Memory B cell (primary cell): ENCODE measurements around the gene ELOVL5.
A peak's percentile ranks its signal among the peaks of the same experiment; 100 is the strongest.

Experiments
- ATAC-seq: fragments of 150-1000 bp; cut with Tn5 transposase; 2 replicates; pipeline ENCODE4 v1.10.0; 2021; ENCODE audit warnings: low read depth, mild to moderate bottlenecking, moderate library complexity
- DNase-seq, 2 donors: peaks; one replicate each; pipeline ENCODE4 v3.0.0; 2022; ENCODE audit warnings: low spot score in 2 of 2
- H3K27ac Mint-ChIP-seq: one replicate; pipeline ENCODE4 v1.8.0; 2022; ENCODE audit warnings: mild to moderate bottlenecking, moderate library complexity, mixed read lengths
- H3K27me3 Mint-ChIP-seq: one replicate; pipeline ENCODE4 v1.8.0; 2022; ENCODE audit warnings: mixed read lengths
- H3K36me3 Mint-ChIP-seq: one replicate; pipeline ENCODE4 v1.8.0; 2022; ENCODE audit warnings: mild to moderate bottlenecking, mixed read lengths
- H3K4me1 Mint-ChIP-seq: one replicate; pipeline ENCODE4 v1.8.0; 2022; ENCODE audit warnings: mixed read lengths
- H3K4me3 Mint-ChIP-seq: one replicate; pipeline ENCODE4 v1.8.0; 2022; ENCODE audit warnings: mild to moderate bottlenecking, moderate library complexity, mixed read lengths
- H3K9me3 Mint-ChIP-seq: one replicate; pipeline ENCODE4 v1.8.0; 2022; ENCODE audit warnings: mixed read lengths

ELOVL5 gene

DNA sequence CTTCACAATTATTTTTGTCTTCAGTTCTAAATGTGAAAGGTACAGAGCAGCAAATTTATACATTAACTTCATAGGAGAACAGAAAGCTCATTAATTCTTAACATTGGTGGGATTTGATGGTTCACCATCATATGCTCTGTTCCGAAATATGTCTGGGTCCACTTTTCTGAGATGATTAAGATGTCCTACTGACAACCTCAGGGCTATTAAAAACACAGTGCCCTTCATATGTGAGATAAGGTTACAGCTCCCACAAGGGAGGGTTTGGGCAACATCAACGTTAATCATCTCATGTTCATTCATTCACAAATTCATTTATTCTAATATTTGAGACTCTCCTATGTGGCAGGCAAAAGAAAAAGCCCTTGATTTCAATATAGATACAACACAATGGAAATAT is 91.2 kb downstream of the ELOVL5 start:
- Mint-ChIP-seq H3K36me3 (peaks cover 47% of the 10 kb centered on the region), H3K9me3 (peaks cover 8% of the 10 kb centered on the region), H3K27me3 (no peaks in the 10 kb centered on the region), H3K4me1 (peaks cover 36% of the 10 kb centered on the region), H3K27ac (peak overlapping the region; percentile 39), H3K4me3 (no peak overlapping the region)
- no peak for ATAC-seq
- DNase-seq: no peak

DNA sequence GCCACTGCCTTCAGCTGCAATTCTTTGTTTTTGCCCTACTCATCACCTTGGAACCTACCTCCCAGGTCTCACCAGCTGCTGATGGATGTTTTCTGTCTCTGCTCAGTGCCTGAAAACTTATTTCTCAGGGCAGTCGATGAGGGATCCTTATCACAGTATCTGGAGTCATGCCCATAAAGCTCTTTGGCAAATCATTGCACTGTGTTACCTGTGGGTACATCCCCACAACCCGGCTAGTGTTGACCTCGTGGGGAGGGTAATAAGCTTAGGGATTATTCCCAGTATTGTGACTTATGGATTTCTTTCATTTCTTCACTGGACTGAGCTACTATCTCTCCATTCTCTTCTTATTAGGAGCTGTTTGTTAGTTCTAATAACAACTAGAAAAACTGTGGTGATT is 91.7 kb downstream of the ELOVL5 start:
- no peak for ATAC-seq
- Mint-ChIP-seq H3K27me3 (no peaks in the 10 kb centered on the region), H3K36me3 (peaks cover 47% of the 10 kb centered on the region), H3K4me1 (peaks cover 40% of the 10 kb centered on the region), H3K4me3 (no peak overlapping the region), H3K27ac (peak overlapping the region; percentile 39), H3K9me3 (peaks cover 8% of the 10 kb centered on the region)
- DNase-seq: no peak

DNA sequence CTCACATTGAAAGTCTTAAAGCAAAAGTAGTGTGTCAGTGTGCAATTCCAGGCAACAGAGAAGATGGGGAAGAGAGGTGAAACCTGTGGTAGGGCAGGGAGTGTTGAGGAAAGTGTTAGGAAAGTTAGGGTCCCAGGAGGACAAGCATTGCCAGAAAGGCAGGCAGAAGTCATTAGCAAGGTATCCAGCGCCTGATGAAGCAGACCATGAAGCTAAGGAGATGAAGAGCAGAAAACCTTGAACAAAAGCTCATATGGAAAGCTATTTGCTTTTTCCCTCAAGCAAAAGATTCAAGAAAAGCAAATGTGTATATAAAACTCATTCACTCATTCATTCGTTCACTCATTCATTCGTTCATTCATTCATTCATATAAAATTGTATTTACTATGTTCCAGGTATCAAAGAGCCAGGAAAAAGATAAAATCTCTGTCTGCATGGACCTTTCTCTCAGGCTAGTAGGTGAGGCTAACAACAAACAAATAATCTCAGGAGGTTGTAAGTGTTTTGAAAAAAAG is 96.5 kb downstream of the ELOVL5 start:
- DNase-seq (no peak), ATAC-seq (no peak)
- peaks cover 16% of the 10 kb centered on the region for H3K36me3 Mint-ChIP-seq
- peak overlapping the region; percentile 47 for H3K27ac Mint-ChIP-seq
- H3K9me3 Mint-ChIP-seq: no peaks in the 10 kb centered on the region
- H3K4me1 Mint-ChIP-seq: peaks cover 39% of the 10 kb centered on the region
- H3K27me3 Mint-ChIP-seq: no peaks in the 10 kb centered on the region
- no peak overlapping the region for H3K4me3 Mint-ChIP-seq

DNA sequence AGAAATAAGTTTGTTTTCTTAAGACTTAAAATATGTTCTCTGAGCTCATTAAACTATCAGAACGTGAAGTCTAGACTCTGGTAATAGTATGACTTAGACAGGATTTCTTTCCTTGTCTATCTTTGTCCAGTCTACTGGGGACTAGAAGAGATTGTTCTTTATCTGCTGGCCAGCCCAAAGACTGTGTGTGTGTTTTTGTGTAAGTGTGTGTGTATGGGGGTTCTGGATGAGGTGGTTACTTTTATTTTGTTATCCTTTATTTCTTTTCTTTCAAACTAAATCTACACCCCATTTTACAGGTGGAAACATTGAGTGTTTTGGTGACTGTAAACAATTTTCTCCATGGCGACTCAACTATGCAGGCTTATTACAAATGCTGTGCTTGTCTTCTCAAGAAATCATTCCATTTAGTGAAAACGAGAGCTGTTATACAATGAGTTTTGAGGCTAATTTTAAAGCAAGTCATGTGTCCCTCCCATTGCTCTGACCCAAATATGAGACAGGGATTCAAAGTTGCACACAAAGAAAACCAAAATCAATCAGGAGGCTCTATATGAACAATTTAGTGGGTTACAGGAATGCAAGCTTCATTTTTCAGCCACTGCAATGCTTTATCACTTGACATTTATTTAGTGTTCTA is 97.6 kb downstream of the ELOVL5 start:
- no peak for ATAC-seq
- Mint-ChIP-seq H3K27ac (peak overlapping the region; percentile 47), H3K4me1 (peaks cover 44% of the 10 kb centered on the region), H3K4me3 (no peak overlapping the region), H3K9me3 (no peaks in the 10 kb centered on the region), H3K27me3 (no peaks in the 10 kb centered on the region), H3K36me3 (peaks cover 12% of the 10 kb centered on the region)
- no peak for DNase-seq

DNA sequence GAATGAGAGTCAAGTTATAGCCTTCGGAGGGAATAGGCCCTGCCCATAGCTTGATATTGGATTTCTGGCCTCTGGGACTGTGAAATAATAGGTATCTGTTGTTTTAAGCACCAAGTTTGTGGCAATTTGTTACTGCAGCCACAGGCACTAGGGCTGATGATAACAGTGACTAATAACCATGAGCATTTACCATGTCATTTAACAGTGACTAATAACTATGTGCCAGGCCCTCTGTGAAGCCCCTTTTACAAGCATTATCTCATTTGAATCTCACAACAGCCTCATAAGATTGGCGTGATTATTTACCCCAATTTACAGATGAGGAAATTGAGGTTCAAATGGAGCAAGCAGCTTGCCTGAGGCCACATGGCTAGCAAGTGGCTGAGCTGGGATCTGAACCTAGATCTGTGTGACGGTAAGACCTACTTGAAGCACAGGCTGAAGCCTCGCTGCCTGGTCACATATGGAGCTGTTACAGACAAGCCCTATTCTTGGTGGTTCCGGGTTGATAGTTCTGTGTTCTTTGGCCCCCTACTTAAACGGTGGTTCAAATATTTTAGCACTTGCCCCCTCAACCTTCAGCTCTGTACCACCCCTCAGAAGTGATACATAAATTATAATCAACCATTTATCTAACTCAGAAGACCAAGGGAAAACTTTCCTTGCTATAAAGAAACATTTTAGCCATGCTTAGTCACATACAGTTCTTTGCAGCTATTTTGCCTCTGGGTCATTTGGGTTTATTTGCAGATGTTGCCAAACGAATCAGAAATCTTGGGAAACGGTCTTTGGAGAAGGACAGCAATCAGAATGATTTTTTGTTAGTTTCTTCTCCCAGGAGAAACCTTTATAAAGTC is 98.3 kb downstream of the ELOVL5 start:
- ATAC-seq: no peak
- Mint-ChIP-seq H3K4me3 (no peak overlapping the region), H3K4me1 (peaks cover 49% of the 10 kb centered on the region), H3K27me3 (no peaks in the 10 kb centered on the region), H3K36me3 (peaks cover 12% of the 10 kb centered on the region), H3K9me3 (no peaks in the 10 kb centered on the region), H3K27ac (peak overlapping the region; percentile 47)
- DNase-seq: no peak

DNA sequence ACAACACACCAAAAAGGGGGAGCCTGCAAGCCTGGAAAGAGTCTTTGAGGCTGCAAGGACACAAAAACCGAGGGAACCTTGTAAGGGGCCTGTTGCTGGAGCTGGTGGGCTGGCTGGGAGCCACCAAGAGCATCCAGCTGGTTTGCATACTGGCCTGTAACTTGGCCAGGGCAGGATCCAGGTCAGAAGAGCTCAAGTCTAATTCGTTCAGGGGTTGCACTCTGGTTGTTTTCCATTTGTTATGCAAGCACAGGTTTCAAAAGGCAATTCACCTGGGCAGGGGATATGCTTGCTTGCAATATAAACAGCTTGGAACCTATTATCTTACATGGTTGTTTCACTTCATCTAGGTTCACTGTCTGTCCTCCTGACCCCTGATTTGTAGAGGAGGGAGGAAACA is 101.8 kb downstream of the ELOVL5 start:
- Mint-ChIP-seq H3K4me1 (peaks cover 46% of the 10 kb centered on the region), H3K36me3 (peaks cover 1% of the 10 kb centered on the region), H3K27ac (peak overlapping the region; percentile 68), H3K9me3 (no peaks in the 10 kb centered on the region), H3K27me3 (no peaks in the 10 kb centered on the region), H3K4me3 (no peak overlapping the region)
- DNase-seq (no peak), ATAC-seq (no peak)

DNA sequence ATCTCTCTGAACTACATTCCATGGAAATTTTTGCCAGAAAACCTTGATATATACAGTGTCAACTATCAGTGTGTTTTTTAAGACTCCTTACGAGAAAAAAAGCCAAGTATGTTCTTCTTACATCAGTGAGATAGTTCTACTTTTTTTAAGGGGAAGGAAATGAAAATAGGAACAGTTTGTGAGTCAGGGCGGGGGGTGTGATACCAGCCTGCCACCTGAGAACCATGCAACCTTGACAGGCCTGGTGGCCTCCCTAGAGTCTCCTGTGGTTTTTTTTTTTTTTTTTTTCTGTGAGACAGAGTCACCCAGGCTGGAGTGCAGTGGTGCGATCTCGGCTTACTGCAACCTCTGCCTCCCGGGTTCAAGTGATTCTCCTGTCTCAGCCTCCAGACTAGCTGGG is 103.8 kb downstream of the ELOVL5 start:
- H3K4me3 Mint-ChIP-seq: peak overlapping the region; percentile 49
- H3K27me3 Mint-ChIP-seq: no peaks in the 10 kb centered on the region
- H3K4me1 Mint-ChIP-seq: peaks cover 53% of the 10 kb centered on the region
- H3K9me3 Mint-ChIP-seq: no peaks in the 10 kb centered on the region
- peaks cover 5% of the 10 kb centered on the region for H3K36me3 Mint-ChIP-seq
- ATAC-seq: peak; percentile 88
- peak overlapping the region; percentile 88 for H3K27ac Mint-ChIP-seq
- DNase-seq: peak; percentile 38 to 70

DNA sequence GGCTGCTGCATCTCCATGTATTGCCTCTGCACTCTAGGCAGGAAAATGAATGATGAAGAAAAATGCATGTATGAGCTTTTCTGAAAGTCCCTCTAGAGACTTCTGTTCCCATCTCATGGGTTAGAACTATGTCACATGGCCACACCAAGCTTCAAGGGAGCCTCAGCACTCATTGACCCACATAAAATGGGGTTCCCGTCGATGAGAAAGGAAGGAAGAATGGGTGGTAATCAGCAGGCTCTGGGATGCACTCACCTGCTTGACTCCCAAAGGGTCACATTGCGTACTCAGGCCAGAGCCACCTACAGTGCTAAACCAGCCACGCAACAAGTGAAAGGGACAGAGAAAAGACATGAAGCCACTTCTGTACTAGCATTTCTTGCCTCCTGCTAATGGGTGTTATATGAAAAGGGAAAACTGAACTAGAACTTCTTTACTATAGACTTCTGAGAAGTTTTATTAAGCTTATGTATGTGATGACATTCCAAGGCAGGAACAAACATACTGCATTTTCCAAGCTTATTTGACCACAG is 104.3 kb downstream of the ELOVL5 start:
- H3K4me1 Mint-ChIP-seq: peaks cover 57% of the 10 kb centered on the region
- peak; percentile 22 for ATAC-seq
- peaks cover 6% of the 10 kb centered on the region for H3K36me3 Mint-ChIP-seq
- no peak for DNase-seq
- H3K27me3 Mint-ChIP-seq: no peaks in the 10 kb centered on the region
- peak overlapping the region; percentile 88 for H3K27ac Mint-ChIP-seq
- H3K9me3 Mint-ChIP-seq: no peaks in the 10 kb centered on the region
- H3K4me3 Mint-ChIP-seq: peak overlapping the region; percentile 27

DNA sequence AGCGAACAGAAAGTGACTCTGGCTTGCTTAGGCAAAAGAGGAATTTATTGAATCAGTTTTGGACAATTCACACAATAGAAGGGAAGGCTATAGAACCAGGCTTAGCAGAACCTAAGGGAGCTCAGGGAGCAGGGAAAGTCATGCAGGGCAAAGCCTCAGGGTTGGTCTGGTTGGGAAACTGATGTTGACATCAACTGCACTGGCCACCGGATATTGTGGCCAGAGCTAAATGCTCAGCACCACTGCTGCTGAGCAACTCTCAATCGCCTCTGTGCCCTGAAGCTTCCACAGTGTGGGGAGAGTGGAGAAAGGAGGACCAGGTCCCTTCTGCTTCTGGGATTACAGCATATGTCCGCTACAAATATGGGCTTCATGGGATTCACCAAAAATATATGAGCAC is 106.8 kb downstream of the ELOVL5 start:
- H3K9me3 Mint-ChIP-seq: peaks cover 2% of the 10 kb centered on the region
- DNase-seq (no peak), ATAC-seq (no peak)
- H3K27ac Mint-ChIP-seq: peak overlapping the region; percentile 88
- peaks cover 58% of the 10 kb centered on the region for H3K4me1 Mint-ChIP-seq
- peaks cover 12% of the 10 kb centered on the region for H3K36me3 Mint-ChIP-seq
- peak overlapping the region; percentile 68 for H3K4me3 Mint-ChIP-seq
- no peaks in the 10 kb centered on the region for H3K27me3 Mint-ChIP-seq

DNA sequence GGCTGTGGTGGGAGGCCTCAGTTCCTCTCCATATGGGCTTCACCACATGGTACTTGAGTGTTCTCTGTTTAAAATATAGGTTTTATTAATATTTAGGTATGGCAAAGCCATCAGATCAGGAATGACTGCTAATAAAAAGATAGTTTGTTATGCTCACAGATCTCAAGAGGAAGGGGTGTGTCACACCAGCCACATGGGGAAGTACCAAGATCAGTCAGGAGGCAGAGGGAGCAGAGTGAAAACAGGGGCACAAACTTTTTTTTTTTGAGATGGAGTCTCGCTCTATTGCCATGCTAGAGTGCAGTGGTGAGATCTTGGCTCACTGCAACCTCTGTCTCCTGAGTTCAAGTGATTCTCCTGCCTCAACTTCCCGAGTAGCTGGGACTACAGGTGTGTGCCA is 108.0 kb downstream of the ELOVL5 start:
- Mint-ChIP-seq H3K27ac (peak overlapping the region; percentile 88), H3K27me3 (no peaks in the 10 kb centered on the region), H3K9me3 (peaks cover 2% of the 10 kb centered on the region), H3K36me3 (peaks cover 15% of the 10 kb centered on the region), H3K4me3 (peak overlapping the region; percentile 41), H3K4me1 (peaks cover 57% of the 10 kb centered on the region)
- peak; percentile 61 for ATAC-seq
- peak in 1 of 2 donors; percentile 42 for DNase-seq

DNA sequence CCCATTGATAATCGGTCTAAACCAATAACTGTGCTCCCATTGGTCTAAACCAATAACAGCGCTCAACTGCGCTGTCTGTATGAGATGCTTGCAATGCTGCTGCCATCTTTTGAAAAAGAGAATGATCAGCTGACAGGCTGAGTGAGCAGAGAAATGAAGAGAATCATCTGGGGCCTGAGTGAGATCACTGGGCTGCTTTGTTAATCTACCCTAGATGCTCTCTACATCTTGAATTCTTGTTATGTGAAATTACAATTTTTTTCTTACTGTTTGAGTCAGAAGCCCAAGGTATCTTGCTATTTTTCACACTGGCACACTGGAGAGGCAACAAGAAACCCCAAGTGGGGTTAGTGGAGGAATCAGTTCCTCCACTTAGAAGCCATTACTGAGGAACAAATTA is 108.6 kb downstream of the ELOVL5 start:
- DNase-seq (no peak), ATAC-seq (no peak)
- peaks cover 2% of the 10 kb centered on the region for H3K9me3 Mint-ChIP-seq
- peaks cover 61% of the 10 kb centered on the region for H3K4me1 Mint-ChIP-seq
- H3K27ac Mint-ChIP-seq: peak overlapping the region; percentile 88
- H3K4me3 Mint-ChIP-seq: peak overlapping the region; percentile 27
- no peaks in the 10 kb centered on the region for H3K27me3 Mint-ChIP-seq
- H3K36me3 Mint-ChIP-seq: peaks cover 18% of the 10 kb centered on the region

DNA sequence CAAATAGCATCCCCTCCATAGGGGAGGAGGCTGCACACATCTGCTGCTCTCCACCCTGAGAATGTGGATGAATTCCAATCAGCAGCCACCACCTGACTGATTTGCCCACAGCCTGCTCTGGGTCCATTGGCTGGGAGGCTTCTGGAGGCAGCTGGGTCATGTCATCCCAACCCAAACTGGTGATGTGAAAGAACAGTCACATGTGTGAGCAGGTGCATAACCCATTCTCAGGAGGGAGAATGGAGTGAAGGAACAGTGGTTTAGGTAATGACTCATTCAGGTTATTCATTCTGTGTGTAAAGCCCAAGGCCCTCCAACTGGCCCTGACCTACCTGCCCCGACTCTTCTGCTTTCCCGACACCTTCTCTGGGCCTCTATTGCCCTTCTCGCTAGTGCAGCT is 109.2 kb downstream of the ELOVL5 start:
- ATAC-seq: no peak
- no peak overlapping the region for H3K4me3 Mint-ChIP-seq
- H3K27me3 Mint-ChIP-seq: no peaks in the 10 kb centered on the region
- H3K27ac Mint-ChIP-seq: peak overlapping the region; percentile 88
- no peak for DNase-seq
- H3K9me3 Mint-ChIP-seq: peaks cover 2% of the 10 kb centered on the region
- peaks cover 60% of the 10 kb centered on the region for H3K4me1 Mint-ChIP-seq
- H3K36me3 Mint-ChIP-seq: peaks cover 18% of the 10 kb centered on the region

DNA sequence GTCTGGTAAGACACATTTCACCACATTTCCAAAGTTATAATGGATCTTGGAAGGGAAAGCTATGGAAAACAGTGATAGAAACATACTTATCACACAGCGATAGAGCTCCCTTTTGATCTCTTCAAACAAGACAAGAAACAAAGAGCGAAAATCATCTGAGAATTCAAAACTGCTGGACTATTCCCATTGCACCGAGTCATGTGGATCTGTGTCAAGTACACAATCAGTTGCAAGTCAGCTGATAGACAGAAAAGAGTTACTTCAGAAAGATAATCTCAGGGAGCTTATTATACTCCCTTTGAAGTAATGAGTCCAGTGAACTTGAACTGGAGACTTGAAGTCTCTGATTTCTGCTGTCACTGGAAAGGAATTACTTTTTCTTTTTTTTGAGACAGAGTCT is 110.4 kb downstream of the ELOVL5 start:
- H3K4me1 Mint-ChIP-seq: peaks cover 56% of the 10 kb centered on the region

DNA sequence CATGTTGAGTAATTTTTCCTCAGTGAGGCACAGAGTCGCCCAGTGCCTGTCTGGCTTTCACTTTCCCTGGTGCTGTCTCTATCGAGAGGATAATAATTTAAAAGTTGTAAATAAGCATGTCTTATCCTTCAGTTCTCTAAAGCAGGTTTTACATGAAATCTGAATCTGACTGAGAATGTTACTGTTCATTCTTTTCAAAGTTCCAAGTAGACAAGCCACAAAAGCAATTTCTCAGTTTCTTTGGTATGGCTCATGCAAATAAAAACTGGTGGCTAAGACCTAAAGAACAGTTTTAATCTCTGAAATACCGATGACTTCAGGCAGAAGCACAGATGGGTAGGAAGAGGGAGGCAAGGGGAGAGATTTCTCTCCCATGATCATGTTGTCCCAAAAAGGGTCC is 112.5 kb downstream of the ELOVL5 start:
- Mint-ChIP-seq H3K4me3 (peak overlapping the region; percentile 57), H3K27me3 (no peaks in the 10 kb centered on the region), H3K4me1 (peaks cover 57% of the 10 kb centered on the region), H3K36me3 (peaks cover 15% of the 10 kb centered on the region), H3K27ac (peak overlapping the region; percentile 88), H3K9me3 (peaks cover 2% of the 10 kb centered on the region)
- ATAC-seq: no peak
- DNase-seq: no peak

More for the DNA sequence above, 110.4 kb downstream of the ELOVL5 start:
- Mint-ChIP-seq H3K27me3 (no peaks in the 10 kb centered on the region), H3K4me3 (no peak overlapping the region), H3K9me3 (peaks cover 2% of the 10 kb centered on the region), H3K27ac (peak overlapping the region; percentile 88), H3K36me3 (peaks cover 18% of the 10 kb centered on the region)
- DNase-seq (no peak), ATAC-seq (no peak)
